ENCODE data around the gene MYOZ2.

DNA sequence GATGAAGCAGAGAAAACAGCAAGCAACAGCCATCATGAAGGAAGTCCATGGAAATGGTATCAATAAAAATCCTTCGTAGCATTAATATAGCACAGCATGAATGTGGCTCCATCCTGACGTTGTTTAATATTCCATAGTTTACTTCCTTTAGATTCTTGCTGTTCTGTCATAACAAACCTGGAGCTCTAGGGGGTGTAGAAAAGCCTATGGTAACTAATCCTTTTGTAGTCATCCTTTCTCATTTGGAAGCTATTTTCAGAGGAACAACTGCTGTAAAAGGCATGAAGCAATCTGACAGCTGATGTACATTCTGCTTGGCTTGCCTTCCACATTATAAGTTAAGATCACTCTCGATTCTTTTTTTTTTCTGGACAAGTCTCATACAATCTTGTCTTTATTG lies 914 bp downstream of the MYOZ2 start:
- TF ChIP-seq POLR2A (IDR thresholded peaks at IDR 0.05) = no peak
- TF ChIP-seq CTCF (IDR thresholded peaks at IDR 0.05) = no peak
